ENCODE measurements around the gene PRC1. TPM values are rescaled to one million over a fixed set of nuclear protein-coding genes. Genes with fewer than 3 reads are reported as not detected.

The PRC1 gene
- total and polyA plus RNA-seq, 2 of the 13 experiments (the other 11 are each of a cell fraction or from before 2014, with no cell fraction given) = 137 to 162 TPM

DNA sequence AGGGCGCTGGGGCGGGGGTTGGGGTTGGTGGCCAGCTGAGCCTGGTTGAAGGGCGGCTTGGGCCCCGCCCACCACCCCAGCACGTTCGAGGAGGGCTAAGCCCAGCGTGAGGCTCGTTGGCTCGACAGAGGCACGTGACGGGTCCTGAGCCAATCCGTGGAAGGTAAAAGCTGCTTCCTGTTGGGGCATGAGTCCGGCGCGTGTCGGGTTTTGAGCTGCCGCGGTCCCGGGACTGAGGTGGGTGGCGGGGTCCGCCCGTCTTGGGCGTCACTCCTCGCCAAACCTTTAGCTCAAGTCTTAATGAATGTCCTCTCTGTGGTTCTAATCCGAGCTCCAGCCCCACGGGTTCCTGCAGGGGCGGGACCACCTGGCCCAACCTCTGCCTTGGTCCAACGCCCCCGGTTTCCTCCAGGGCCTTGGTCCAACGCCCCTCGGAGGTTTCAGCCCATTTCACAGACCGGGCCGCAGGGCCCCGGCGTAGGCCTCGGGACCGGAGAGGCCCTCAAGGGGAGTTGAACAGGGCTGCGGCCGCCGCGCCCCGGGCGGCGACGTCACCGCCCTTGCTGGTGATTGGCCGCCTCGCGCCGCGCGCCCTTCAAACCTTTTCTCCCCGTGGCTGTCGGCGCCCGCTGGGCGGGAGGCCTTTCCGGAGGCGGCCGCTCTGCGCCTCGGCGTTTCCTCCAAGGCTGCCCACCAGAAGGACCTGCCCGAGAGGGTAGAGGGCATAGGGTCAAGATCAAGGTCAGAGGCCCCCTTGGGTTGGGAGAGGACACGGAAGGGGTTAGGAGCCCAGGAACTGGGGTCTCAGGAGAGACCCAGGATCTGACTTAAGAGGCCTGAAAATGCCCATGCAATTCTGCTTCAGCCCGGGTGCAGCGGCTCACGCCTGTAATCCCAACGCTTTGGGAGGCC lies 39.4 kb downstream of the PRC1 start, which contains the start of gene RCCD1 (continued):
- TF ChIP-seq, protein P1, sequence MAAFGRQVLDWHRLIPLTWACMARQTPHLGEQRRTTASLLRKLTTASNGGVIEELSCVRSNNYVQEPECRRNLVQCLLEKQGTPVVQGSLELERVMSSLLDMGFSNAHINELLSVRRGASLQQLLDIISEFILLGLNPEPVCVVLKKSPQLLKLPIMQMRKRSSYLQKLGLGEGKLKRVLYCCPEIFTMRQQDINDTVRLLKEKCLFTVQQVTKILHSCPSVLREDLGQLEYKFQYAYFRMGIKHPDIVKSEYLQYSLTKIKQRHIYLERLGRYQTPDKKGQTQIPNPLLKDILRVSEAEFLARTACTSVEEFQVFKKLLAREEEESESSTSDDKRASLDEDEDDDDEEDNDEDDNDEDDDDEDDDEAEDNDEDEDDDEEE (CRISPR knock-in tag; IDR thresholded peaks at IDR 0.05) = no peak
- no peak for TF ChIP-seq HMGA1 (CRISPR knock-in tag; conservative IDR thresholded peaks at IDR 0.05)
- TF ChIP-seq ZNF616 (CRISPR knock-in tag; IDR thresholded peaks at IDR 0.05; ENCODE audit: low read depth) = peak; percentile 11; the same call in 1 of the 2 replicates
- TF ChIP-seq ZNF572 (CRISPR knock-in tag; IDR thresholded peaks at IDR 0.05) = no peak
- no peak for TF ChIP-seq ZBTB1 (CRISPR knock-in tag; IDR thresholded peaks at IDR 0.05; ENCODE audit: borderline replicate concordance)
- TF ChIP-seq KLF16 (CRISPR knock-in tag; IDR thresholded peaks at IDR 0.05) = peak in 1 of 2 experiments; percentile 90; a peak in 2 of 4 replicates
- no peak for TF ChIP-seq GTF3A (CRISPR knock-in tag; conservative IDR thresholded peaks at IDR 0.05)
- TF ChIP-seq, protein P2, sequence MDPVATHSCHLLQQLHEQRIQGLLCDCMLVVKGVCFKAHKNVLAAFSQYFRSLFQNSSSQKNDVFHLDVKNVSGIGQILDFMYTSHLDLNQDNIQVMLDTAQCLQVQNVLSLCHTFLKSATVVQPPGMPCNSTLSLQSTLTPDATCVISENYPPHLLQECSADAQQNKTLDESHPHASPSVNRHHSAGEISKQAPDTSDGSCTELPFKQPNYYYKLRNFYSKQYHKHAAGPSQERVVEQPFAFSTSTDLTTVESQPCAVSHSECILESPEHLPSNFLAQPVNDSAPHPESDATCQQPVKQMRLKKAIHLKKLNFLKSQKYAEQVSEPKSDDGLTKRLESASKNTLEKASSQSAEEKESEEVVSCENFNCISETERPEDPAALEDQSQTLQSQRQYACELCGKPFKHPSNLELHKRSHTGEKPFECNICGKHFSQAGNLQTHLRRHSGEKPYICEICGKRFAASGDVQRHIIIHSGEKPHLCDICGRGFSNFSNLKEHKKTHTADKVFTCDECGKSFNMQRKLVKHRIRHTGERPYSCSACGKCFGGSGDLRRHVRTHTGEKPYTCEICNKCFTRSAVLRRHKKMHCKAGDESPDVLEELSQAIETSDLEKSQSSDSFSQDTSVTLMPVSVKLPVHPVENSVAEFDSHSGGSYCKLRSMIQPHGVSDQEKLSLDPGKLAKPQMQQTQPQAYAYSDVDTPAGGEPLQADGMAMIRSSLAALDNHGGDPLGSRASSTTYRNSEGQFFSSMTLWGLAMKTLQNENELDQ (CRISPR knock-in tag; IDR thresholded peaks at IDR 0.05; ENCODE audit: borderline replicate concordance) = no peak
- no peak for TF ChIP-seq NR2F6 (IDR thresholded peaks at IDR 0.05)
- 0 out of 2 replicates have a peak, but pooled peaks have one; percentile 29 for TF ChIP-seq NR2F6 (CRISPR knock-in tag; IDR thresholded peaks at IDR 0.05)
- no peak for TF ChIP-seq ZZZ3 (CRISPR knock-in tag; IDR thresholded peaks at IDR 0.05; ENCODE audit: borderline replicate concordance)
- TF ChIP-seq, protein P3, sequence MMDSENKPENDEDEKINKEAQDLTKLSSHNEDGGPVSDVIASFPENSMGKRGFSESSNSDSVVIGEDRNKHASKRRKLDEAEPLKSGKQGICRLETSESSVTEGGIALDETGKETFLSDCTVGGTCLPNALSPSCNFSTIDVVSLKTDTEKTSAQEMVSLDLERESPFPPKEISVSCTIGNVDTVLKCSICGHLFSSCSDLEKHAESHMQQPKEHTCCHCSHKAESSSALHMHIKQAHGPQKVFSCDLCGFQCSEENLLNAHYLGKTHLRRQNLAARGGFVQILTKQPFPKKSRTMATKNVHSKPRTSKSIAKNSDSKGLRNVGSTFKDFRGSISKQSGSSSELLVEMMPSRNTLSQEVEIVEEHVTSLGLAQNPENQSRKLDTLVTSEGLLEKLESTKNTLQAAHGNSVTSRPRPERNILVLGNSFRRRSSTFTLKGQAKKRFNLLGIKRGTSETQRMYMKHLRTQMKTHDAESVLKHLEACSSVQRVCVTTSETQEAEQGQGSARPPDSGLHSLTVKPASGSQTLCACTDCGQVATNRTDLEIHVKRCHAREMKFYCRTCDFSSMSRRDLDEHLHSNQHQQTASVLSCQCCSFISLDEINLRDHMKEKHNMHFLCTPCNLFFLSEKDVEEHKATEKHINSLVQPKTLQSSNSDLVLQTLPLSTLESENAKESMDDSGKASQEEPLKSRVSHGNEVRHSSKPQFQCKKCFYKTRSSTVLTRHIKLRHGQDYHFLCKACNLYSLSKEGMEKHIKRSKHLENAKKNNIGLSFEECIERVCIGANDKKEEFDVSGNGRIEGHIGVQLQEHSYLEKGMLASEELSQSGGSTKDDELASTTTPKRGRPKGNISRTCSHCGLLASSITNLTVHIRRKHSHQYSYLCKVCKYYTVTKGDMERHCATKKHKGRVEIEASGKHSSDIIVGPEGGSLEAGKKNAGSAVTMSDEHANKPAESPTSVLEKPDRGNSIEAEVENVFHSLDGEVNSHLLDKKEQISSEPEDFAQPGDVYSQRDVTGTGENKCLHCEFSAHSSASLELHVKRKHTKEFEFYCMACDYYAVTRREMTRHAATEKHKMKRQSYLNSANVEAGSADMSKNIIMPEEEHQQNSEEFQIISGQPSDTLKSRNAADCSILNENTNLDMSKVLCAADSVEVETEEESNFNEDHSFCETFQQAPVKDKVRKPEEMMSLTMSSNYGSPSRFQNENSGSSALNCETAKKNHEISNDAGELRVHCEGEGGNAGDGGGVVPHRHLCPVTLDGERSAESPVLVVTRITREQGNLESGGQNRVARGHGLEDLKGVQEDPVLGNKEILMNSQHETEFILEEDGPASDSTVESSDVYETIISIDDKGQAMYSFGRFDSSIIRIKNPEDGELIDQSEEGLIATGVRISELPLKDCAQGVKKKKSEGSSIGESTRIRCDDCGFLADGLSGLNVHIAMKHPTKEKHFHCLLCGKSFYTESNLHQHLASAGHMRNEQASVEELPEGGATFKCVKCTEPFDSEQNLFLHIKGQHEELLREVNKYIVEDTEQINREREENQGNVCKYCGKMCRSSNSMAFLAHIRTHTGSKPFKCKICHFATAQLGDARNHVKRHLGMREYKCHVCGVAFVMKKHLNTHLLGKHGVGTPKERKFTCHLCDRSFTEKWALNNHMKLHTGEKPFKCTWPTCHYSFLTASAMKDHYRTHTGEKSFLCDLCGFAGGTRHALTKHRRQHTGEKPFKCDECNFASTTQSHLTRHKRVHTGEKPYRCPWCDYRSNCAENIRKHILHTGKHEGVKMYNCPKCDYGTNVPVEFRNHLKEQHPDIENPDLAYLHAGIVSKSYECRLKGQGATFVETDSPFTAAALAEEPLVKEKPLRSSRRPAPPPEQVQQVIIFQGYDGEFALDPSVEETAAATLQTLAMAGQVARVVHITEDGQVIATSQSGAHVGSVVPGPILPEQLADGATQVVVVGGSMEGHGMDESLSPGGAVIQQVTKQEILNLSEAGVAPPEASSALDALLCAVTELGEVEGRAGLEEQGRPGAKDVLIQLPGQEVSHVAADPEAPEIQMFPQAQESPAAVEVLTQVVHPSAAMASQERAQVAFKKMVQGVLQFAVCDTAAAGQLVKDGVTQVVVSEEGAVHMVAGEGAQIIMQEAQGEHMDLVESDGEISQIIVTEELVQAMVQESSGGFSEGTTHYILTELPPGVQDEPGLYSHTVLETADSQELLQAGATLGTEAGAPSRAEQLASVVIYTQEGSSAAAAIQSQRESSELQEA (CRISPR knock-in tag; IDR thresholded peaks at IDR 0.05; ENCODE audit: not compliant biosample characterization) = peak; percentile 70
- peak; percentile 48; the same call in 1 of the 2 replicates for TF ChIP-seq CHD4 (IDR thresholded peaks at IDR 0.05; ENCODE audit: borderline replicate concordance, low read length)
- TF ChIP-seq, protein P4, sequence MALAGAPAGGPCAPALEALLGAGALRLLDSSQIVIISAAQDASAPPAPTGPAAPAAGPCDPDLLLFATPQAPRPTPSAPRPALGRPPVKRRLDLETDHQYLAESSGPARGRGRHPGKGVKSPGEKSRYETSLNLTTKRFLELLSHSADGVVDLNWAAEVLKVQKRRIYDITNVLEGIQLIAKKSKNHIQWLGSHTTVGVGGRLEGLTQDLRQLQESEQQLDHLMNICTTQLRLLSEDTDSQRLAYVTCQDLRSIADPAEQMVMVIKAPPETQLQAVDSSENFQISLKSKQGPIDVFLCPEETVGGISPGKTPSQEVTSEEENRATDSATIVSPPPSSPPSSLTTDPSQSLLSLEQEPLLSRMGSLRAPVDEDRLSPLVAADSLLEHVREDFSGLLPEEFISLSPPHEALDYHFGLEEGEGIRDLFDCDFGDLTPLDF (CRISPR knock-in tag; IDR thresholded peaks at IDR 0.05) = peak; percentile 92
- TF ChIP-seq TEAD3 (CRISPR knock-in tag; optimal IDR thresholded peaks at IDR 0.05; ENCODE audit: borderline replicate concordance) = no peak
- 0 out of 2 replicates have a peak, but pooled peaks have one; percentile 55 for TF ChIP-seq TP53 (CRISPR knock-in tag; conservative IDR thresholded peaks at IDR 0.05)

Measured in HepG2 (cell line).